ENCODE results near the gene SH3D19. TPM values are rescaled to one million over a fixed set of nuclear protein-coding genes. Genes with fewer than 3 reads are reported as not detected.

Gene SH3D19
- total and polyA plus RNA-seq, 2 of the 4 experiments (the other 2 are of a cell fraction) = 14.4 to 27.2 TPM

DNA sequence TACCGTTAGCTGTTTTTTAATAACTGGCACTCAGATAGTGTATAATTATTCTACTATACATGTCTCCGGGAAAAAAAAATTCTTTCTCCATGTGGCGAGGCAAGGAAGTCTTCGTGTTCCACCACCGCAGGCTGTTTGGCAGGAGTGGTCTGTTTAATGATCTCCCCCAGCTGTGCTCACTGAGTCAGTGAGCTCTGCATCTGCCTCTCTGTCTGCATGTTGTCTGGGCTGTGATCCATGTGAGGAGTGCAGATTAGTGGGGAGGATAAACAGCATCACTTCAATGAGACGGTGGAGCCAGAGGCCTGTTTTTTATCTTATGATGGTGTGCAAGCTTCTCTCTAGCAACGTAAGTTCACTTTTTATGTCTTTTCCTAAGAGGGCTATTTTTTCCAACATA is 156.2 kb downstream of the SH3D19 start:
- Histone ChIP-seq H3K9me1 (ENCODE audit: insufficient read depth, low read length) (peaks cover 2% of the 10 kb centered on the region; the same call in 1 of the 2 replicates), H2BK5ac (ENCODE audit: low read depth, low read length, poor library complexity, severe bottlenecking) (peak overlapping the region; percentile 59), H3K4ac (ENCODE audit: low read depth, low read length) (no peak overlapping the region), H2AFZ (replicated peaks; ENCODE audit: low read length, poor library complexity) (peak overlapping the region; percentile 24), H3K27me3 (ENCODE audit: control insufficient read depth, insufficient read depth, low read length) (no peaks in the 10 kb centered on the region), H2AK5ac (ENCODE audit: low read depth, low read length) (no peak overlapping the region), H3K27ac (ENCODE audit: insufficient read depth, low read length) (no peak overlapping the region), H3K56ac (ENCODE audit: extremely low read depth, insufficient read depth, low read length) (no peak overlapping the region), H2BK15ac (ENCODE audit: low read depth, low read length) (no peak overlapping the region), H3K79me1 (ENCODE audit: low read depth in 1 of 2, low read length in 2 of 2) (no peaks in the 10 kb centered on the region), H3K18ac (ENCODE audit: low read depth, low read length) (no peak overlapping the region), H4K20me1 (ENCODE audit: insufficient read depth, low read length) (no peaks in the 10 kb centered on the region), H4K5ac (ENCODE audit: low read depth, low read length) (no peak overlapping the region), H2BK120ac (ENCODE audit: low read depth, low read length) (no peak overlapping the region; the same call in 1 of the 2 replicates), H2AK9ac (replicated peaks; ENCODE audit: low read depth, low read length, poor library complexity) (no peak overlapping the region), H3K4me3 (ENCODE audit: insufficient read depth, low read depth, low read length) (no peak overlapping the region), H3K9me3 (ENCODE audit: control insufficient read depth, insufficient read depth, low read length) (no peaks in the 10 kb centered on the region), H4K91ac (ENCODE audit: insufficient read depth, low read depth, low read length) (no peak overlapping the region), H3K36me3 (ENCODE audit: control insufficient read depth, insufficient read depth, low read length) (no peaks in the 10 kb centered on the region), H3K4me2 (ENCODE audit: low read depth, low read length) (peak overlapping the region; percentile 12; the same call in 1 of the 2 replicates), H4K8ac (ENCODE audit: low read depth in 2 of 2, low read length in 2 of 2) (no peak overlapping the region), H2BK20ac (ENCODE audit: low read depth, low read length) (peak overlapping the region; percentile 31; the same call in 1 of the 2 replicates), H3K14ac (replicated peaks; ENCODE audit: low read depth, low read length) (no peak overlapping the region), H3K4me1 (ENCODE audit: control insufficient read depth, insufficient read depth, low read length) (peaks cover 10% of the 10 kb centered on the region), H3K9ac (ENCODE audit: low read depth, low read length) (no peak overlapping the region), H3K23ac (ENCODE audit: low read depth, low read length) (no peak overlapping the region)
- dilution Hi-C loops (cut with HindIII; ENCODE audit: low sequenced_read_pairs, unreplicated experiment) (no loop called here), intact Hi-C loops (cut with micrococcal nuclease) (loop anchor here (2.0 to 5.0 kb wide), 2 partner anchors 58 to 108 kb away; partner anchors contain the start of gene PRSS48), in situ Hi-C loops (cut with MboI; ENCODE audit: low sequenced_read_pairs) (no loop called here)
- no TSS peak for BruUV-seq (replicated peaks)
- peak; percentile 81; the same call in 1 of the 2 replicates for TF ChIP-seq FOS (IDR thresholded peaks at IDR 0.05; ENCODE audit: low read depth, low read length)
- no peak for TF ChIP-seq MAFK (IDR thresholded peaks at IDR 0.05; ENCODE audit: low read depth, low read length)
- TF ChIP-seq, protein P1, sequence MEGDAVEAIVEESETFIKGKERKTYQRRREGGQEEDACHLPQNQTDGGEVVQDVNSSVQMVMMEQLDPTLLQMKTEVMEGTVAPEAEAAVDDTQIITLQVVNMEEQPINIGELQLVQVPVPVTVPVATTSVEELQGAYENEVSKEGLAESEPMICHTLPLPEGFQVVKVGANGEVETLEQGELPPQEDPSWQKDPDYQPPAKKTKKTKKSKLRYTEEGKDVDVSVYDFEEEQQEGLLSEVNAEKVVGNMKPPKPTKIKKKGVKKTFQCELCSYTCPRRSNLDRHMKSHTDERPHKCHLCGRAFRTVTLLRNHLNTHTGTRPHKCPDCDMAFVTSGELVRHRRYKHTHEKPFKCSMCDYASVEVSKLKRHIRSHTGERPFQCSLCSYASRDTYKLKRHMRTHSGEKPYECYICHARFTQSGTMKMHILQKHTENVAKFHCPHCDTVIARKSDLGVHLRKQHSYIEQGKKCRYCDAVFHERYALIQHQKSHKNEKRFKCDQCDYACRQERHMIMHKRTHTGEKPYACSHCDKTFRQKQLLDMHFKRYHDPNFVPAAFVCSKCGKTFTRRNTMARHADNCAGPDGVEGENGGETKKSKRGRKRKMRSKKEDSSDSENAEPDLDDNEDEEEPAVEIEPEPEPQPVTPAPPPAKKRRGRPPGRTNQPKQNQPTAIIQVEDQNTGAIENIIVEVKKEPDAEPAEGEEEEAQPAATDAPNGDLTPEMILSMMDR (conservative IDR thresholded peaks at IDR 0.05; ENCODE audit: low read depth, low read length) = 0 out of 2 replicates have a peak, but pooled peaks have one; percentile 4
- peak; percentile 37 for TF ChIP-seq RCOR1 (IDR thresholded peaks at IDR 0.05; ENCODE audit: insufficient replicate concordance, low read length)
- 0 out of 2 replicates have a peak, but pooled peaks have one; percentile 17 for TF ChIP-seq SMC3 (IDR thresholded peaks at IDR 0.05; ENCODE audit: low read depth, low read length)
- TF ChIP-seq MXI1 (IDR thresholded peaks at IDR 0.05; ENCODE audit: borderline replicate concordance, low read depth, low read length) = peak; percentile 85
- TF ChIP-seq RAD21 (IDR thresholded peaks at IDR 0.05; ENCODE audit: low read length) = peak; percentile 21; the same call in 1 of the 2 replicates
- TF ChIP-seq BHLHE40 (IDR thresholded peaks at IDR 0.05; ENCODE audit: low read depth, low read length) = peak; percentile 56; the same call in 1 of the 2 replicates
- TF ChIP-seq POLR2A (IDR thresholded peaks at IDR 0.05; ENCODE audit: low read depth, low read length) = no peak
- peak; percentile 45; the same call in 1 of the 2 replicates for TF ChIP-seq MAZ (IDR thresholded peaks at IDR 0.05; ENCODE audit: borderline replicate concordance, low read depth, low read length)
- peak; percentile 87 for ATAC-seq (ENCODE audit: low read depth)
- peak; percentile 99 for DNase-seq
- ChIA-PET CTCF (interaction anchor here (0.5 to 1.7 kb wide), 3 partner anchors 10 to 107 kb away, joined by 3 to 4 read pairs (median 3); partner anchors contain the start of gene PRSS48), POLR2A (ENCODE audit: unreplicated experiment) (no interaction called here)
- no CpG with 5 or more reads among the region's 7 CpGs for WGBS, 2 experiments (ENCODE audit: extremely low coverage in 2 of 2, insufficient read length in 1 of 2)
